ENCODE data around the gene GPD2. TPM values are rescaled to one million over a fixed set of nuclear protein-coding genes. Genes with fewer than 3 reads are reported as not detected.

Gene GPD2
- total RNA-seq, 4 donors from 2014 or later: 19.5 to 26.0 (median 22.5) TPM

GRCh38 chr2:156635646-156636045, 199.5 kb downstream of the GPD2 start:
- H3K9me3 ChIP-seq: peaks cover 0 to 2% (median 0%) of the 10 kb centered on the region in 4 donors
- WGBS: 87% methylated on average over 3 of the region's 3 CpGs
- intact Hi-C loops (cut with DNase I): no loop called here

More at GRCh38 chr2:156635646-156636045, 199.5 kb downstream of the GPD2 start:
- no peak overlapping the region for H3K27ac ChIP-seq (replicated peaks in 1 of 4)
- no peak overlapping the region for H3K4me3 ChIP-seq
- no peak for DNase-seq (ENCODE audit: extremely low spot score)
- no peaks in the 10 kb centered on the region for H3K27me3 ChIP-seq
- H3K4me1 ChIP-seq: no peaks in the 10 kb centered on the region
- H3K36me3 ChIP-seq: no peaks in the 10 kb centered on the region
- TF ChIP-seq, protein P1, sequence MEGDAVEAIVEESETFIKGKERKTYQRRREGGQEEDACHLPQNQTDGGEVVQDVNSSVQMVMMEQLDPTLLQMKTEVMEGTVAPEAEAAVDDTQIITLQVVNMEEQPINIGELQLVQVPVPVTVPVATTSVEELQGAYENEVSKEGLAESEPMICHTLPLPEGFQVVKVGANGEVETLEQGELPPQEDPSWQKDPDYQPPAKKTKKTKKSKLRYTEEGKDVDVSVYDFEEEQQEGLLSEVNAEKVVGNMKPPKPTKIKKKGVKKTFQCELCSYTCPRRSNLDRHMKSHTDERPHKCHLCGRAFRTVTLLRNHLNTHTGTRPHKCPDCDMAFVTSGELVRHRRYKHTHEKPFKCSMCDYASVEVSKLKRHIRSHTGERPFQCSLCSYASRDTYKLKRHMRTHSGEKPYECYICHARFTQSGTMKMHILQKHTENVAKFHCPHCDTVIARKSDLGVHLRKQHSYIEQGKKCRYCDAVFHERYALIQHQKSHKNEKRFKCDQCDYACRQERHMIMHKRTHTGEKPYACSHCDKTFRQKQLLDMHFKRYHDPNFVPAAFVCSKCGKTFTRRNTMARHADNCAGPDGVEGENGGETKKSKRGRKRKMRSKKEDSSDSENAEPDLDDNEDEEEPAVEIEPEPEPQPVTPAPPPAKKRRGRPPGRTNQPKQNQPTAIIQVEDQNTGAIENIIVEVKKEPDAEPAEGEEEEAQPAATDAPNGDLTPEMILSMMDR (IDR thresholded peaks at IDR 0.05): no peak
- TF ChIP-seq POLR2AphosphoS5 (IDR thresholded peaks at IDR 0.05): no peak
- TF ChIP-seq EP300 (IDR thresholded peaks at IDR 0.05): no peak
- TF ChIP-seq POLR2A (IDR thresholded peaks at IDR 0.05; ENCODE audit: low read depth): no peak

Other genes with a start within 250 kb of the GPD2 start
- gene NR4A2, start 103.7 kb upstream of the GPD2 start, total RNA-seq: 1 to 10 TPM in 3 of 4 donors, under 1 TPM in 1; 0.42 to 2.8 (median 2.5) TPM